Measurements from ENCODE around the gene SIGLEC15.
"Not testable (repeated sequence)": the region's sequence is repeated elsewhere in the genome, so short reads cannot be mapped to it uniquely, and the experiment has no call there.

- TF ChIP-seq CTCF (IDR thresholded peaks at IDR 0.05 in 4 of 5, conservative IDR thresholded peaks at IDR 0.05 in 1 of 5); POLR2A (IDR thresholded peaks at IDR 0.05): not testable (repeated sequence)
Observed at GRCh38 chr18:45826716-45827115, 1.2 kb downstream of the SIGLEC15 start.
